Measurements from ENCODE around the gene P2RX4.

- TF ChIP-seq CTCF (IDR thresholded peaks at IDR 0.05) (peak in 4 of 6 experiments; percentile 42 to 79 (median 76)), POLR2A (IDR thresholded peaks at IDR 0.05) (no peak)
These were observed 13.7 kb downstream of the P2RX4 start for GRCh38 chr12:121223292-121224285.
